SK-N-SH (cell line): ENCODE data around the gene ZKSCAN3. TPM values are rescaled to one million over a fixed set of nuclear protein-coding genes. Genes with fewer than 3 reads are reported as not detected.

Experiments
- CTCF ChIA-PET: fragments of 300-600, 350-600 bp; formaldehyde crosslinking; extraction: SDS; loops from one replicate; lab custom pipeline; 2021; lab: Yijun Ruan, JAX
- POLR2A ChIA-PET: fragments of 350-600 bp; sonication (Branson Sonifier 250); formaldehyde crosslinking; extraction: SDS; loops from one replicate; lab custom pipeline; 2020; ENCODE audit warnings: antibody characterized with exemption, inconsistent platforms; lab: Yijun Ruan, JAX
- DNase-seq: peaks from one replicate; pipeline ENCODE4 v3.0.0; 2012
- H2AFZ ChIP-seq: fragments of 200-600 bp; sonication (generic); 2 replicates; pipeline ENCODE4 v1.8.1; 2016; ENCODE audit warnings: antibody characterized with exemption, mild to moderate bottlenecking, low read depth
- H3F3A ChIP-seq: fragments of 200-600 bp; sonication (generic); replicated peaks from 2 replicates; pipeline ENCODE3; 2016; ENCODE audit warnings: antibody characterized with exemption, mild to moderate bottlenecking; ENCODE audit not compliant: insufficient read depth
- H3K27ac ChIP-seq, 2 experiments: fragments of 200-500 bp in 1 of 2; fragments of 200-600 bp in 1 of 2; sonication (Bioruptor generic) in 1 of 2; sonication (generic), shearing (Covaris generic) in 1 of 2; 2 replicates each; pipeline versions ENCODE4 v1.5.1 to v1.6.1; 2014 to 2016; ENCODE audit warnings: low read depth in 2 of 2, inconsistent platforms in 1 of 2, low read length in 1 of 2, mild to moderate bottlenecking in 1 of 2, mixed read lengths in 1 of 2
- H3K27me3 ChIP-seq: fragments of 200-600 bp; sonication (generic), shearing (Covaris generic); 2 replicates; pipeline ENCODE4 v1.6.1; 2016; ENCODE audit warnings: mixed run types; ENCODE audit not compliant: insufficient read depth
- H3K36me3 ChIP-seq, 2 experiments: fragments of 200-500 bp in 1 of 2; fragments of 200-600 bp in 1 of 2; sonication (Bioruptor generic) in 1 of 2; sonication (generic) in 1 of 2; replicated peaks in 1 of 2; 2 replicates each; pipeline versions ENCODE3 to v1.5.1; 2014 to 2016; ENCODE audit warnings: low read length in 1 of 2, mild to moderate bottlenecking in 1 of 2; ENCODE audit not compliant: insufficient read depth in 2 of 2, control insufficient read depth in 1 of 2
- H3K4me1 ChIP-seq, 2 experiments: fragments of 200-500 bp in 1 of 2; fragments of 200-600 bp in 1 of 2; sonication (Bioruptor generic) in 1 of 2; sonication (generic), shearing (Covaris generic) in 1 of 2; 2 replicates each; pipeline versions ENCODE4 v1.5.1 to v1.6.1; 2014 to 2016; ENCODE audit warnings: low read depth in 1 of 2, low read length in 1 of 2, mixed run types in 1 of 2; ENCODE audit not compliant: insufficient read depth in 2 of 2, control insufficient read depth in 1 of 2
- H3K4me2 ChIP-seq: fragments of 200-600 bp; sonication (generic), shearing (Covaris generic); 2 replicates; pipeline ENCODE4 v1.6.1; 2017; ENCODE audit warnings: mixed run types
- H3K4me3 ChIP-seq, 2 experiments: fragments of 200-500 bp in 1 of 2; fragments of 200-600 bp in 1 of 2; sonication (Bioruptor generic) in 1 of 2; sonication (generic), shearing (Covaris generic) in 1 of 2; 2 replicates each; pipeline versions ENCODE4 v1.5.1 to v1.8.1; 2014 to 2016; ENCODE audit warnings: low read depth in 2 of 2, inconsistent platforms in 1 of 2, low read length in 1 of 2, mild to moderate bottlenecking in 1 of 2, mixed read lengths in 1 of 2, moderate library complexity in 1 of 2
- H3K79me2 ChIP-seq: fragments of 200-600 bp; sonication (generic); 2 replicates; pipeline ENCODE4 v1.8.1; 2017; ENCODE audit warnings: mild to moderate bottlenecking; ENCODE audit not compliant: insufficient read depth
- H3K9ac ChIP-seq: fragments of 200-600 bp; sonication (generic); 2 replicates; pipeline ENCODE4 v1.6.1; 2017; ENCODE audit warnings: mixed run types
- H3K9me2 ChIP-seq: fragments of 200-600 bp; sonication (generic); 2 replicates; pipeline ENCODE4 v1.6.1; 2017; ENCODE audit warnings: mixed run types
- H3K9me3 ChIP-seq: fragments of 200-600 bp; sonication (generic); 2 replicates; pipeline ENCODE4 v1.6.1; 2017; ENCODE audit warnings: mixed run types, mild to moderate bottlenecking, moderate library complexity
- H4K20me1 ChIP-seq: fragments of 200-600 bp; sonication (generic); 2 replicates; pipeline ENCODE4 v1.6.1; 2017; ENCODE audit warnings: mild to moderate bottlenecking, mixed run types; ENCODE audit not compliant: insufficient read depth
- EP300 ChIP-seq, 2 experiments: IDR thresholded peaks; 2 replicates each; pipeline versions ENCODE4 v1.4.0 to v1.6.1; 2012; ENCODE audit warnings: borderline replicate concordance in 1 of 2, low read depth in 1 of 2, low read length in 1 of 2
- EZH2phosphoT487 ChIP-seq: fragments of 200-600 bp; sonication (generic); IDR thresholded peaks from 2 replicates; pipeline ENCODE4 v1.6.1; 2017; ENCODE audit warnings: low read depth, mixed run types, mild to moderate bottlenecking, antibody characterized with exemption, moderate library complexity, borderline replicate concordance
- FOXJ3 ChIP-seq: sonication (generic); formaldehyde crosslinking; IDR thresholded peaks from 2 replicates; pipeline ENCODE4 v1.5.1; 2020; ENCODE audit warnings: mild to moderate bottlenecking, missing genetic modification reagents
- GABPA ChIP-seq: IDR thresholded peaks from 2 replicates; pipeline ENCODE4 v1.4.0; 2012; ENCODE audit warnings: low read depth, mild to moderate bottlenecking
- GATA2 ChIP-seq: sonication (generic); formaldehyde crosslinking; IDR thresholded peaks from 2 replicates; pipeline ENCODE4 v1.5.0; 2020; ENCODE audit warnings: mild to moderate bottlenecking, missing genetic modification reagents
- JUND ChIP-seq: IDR thresholded peaks from 2 replicates; pipeline ENCODE4 v1.4.0; 2012
- MEF2A ChIP-seq: IDR thresholded peaks from 2 replicates; pipeline ENCODE4 v1.4.0; 2012; ENCODE audit warnings: low read depth, borderline replicate concordance
- MXI1 ChIP-seq: IDR thresholded peaks from 2 replicates; pipeline ENCODE4 v1.6.1; 2012; ENCODE audit warnings: mild to moderate bottlenecking, low read depth, low read length, improper control_type of control experiment
- NFIC ChIP-seq: IDR thresholded peaks from 2 replicates; pipeline ENCODE4 v1.4.0; 2012; ENCODE audit warnings: borderline replicate concordance
- NRF1 ChIP-seq: IDR thresholded peaks from 2 replicates; pipeline ENCODE4 v1.6.1; 2012; ENCODE audit warnings: low read depth, mild to moderate bottlenecking, low read length
- RAD21 ChIP-seq: IDR thresholded peaks from 2 replicates; pipeline ENCODE4 v1.6.1; 2012; ENCODE audit warnings: mild to moderate bottlenecking, low read length
- SMC3 ChIP-seq: IDR thresholded peaks from 2 replicates; pipeline ENCODE4 v1.6.1; 2012; ENCODE audit warnings: low read depth, low read length, improper control_type of control experiment
- TAF1 ChIP-seq: IDR thresholded peaks from 2 replicates; pipeline ENCODE4 v1.6.1; 2012; ENCODE audit warnings: low read depth, mild to moderate bottlenecking, low read length, moderate library complexity, borderline replicate concordance
- WGBS: methylation state at CpG from one replicate; pipeline ENCODE4 v1.1.6; 2017; ENCODE audit warnings: low lambda C conversion rate; 5-methylcytosine and 5-hydroxymethylcytosine counted together
- polyA plus RNA-seq, 3 experiments: library from polyadenylated mRNA; depleted of rRNA; stranded (reverse); fragments of >200 nt; gene quantifications; 2 replicates each; pipeline ENCODE4 v1.2.3, GENCODE V29; 2012
- TF ChIP-seq, protein P1 (sequence below): fragments of 150-350 bp; IDR thresholded peaks from 2 replicates; pipeline ENCODE4 v1.6.1; 2016; ENCODE audit warnings: mild to moderate bottlenecking, low read depth, low read length
- TF ChIP-seq, protein P2 (sequence below): IDR thresholded peaks from 2 replicates; pipeline ENCODE4; 2012
- TF ChIP-seq, protein P3 (sequence below): fragments of 150-350 bp; IDR thresholded peaks from 2 replicates; pipeline ENCODE4 v1.6.1; 2017; ENCODE audit warnings: antibody characterized with exemption, low read length, low read depth, borderline replicate concordance
- TF ChIP-seq, protein P4 (sequence below): IDR thresholded peaks from 2 replicates; pipeline ENCODE4 v1.4.0; 2012; ENCODE audit warnings: low read depth, borderline replicate concordance
- TF ChIP-seq, protein P5 (sequence below): IDR thresholded peaks from 2 replicates; pipeline ENCODE4 v1.6.1; 2012; ENCODE audit warnings: mild to moderate bottlenecking, low read depth, low read length, moderate library complexity

Gene ZKSCAN3
- polyA plus RNA-seq, 1 of the 3 experiments (the other 2 are of a cell fraction) = 2.6 TPM

DNA sequence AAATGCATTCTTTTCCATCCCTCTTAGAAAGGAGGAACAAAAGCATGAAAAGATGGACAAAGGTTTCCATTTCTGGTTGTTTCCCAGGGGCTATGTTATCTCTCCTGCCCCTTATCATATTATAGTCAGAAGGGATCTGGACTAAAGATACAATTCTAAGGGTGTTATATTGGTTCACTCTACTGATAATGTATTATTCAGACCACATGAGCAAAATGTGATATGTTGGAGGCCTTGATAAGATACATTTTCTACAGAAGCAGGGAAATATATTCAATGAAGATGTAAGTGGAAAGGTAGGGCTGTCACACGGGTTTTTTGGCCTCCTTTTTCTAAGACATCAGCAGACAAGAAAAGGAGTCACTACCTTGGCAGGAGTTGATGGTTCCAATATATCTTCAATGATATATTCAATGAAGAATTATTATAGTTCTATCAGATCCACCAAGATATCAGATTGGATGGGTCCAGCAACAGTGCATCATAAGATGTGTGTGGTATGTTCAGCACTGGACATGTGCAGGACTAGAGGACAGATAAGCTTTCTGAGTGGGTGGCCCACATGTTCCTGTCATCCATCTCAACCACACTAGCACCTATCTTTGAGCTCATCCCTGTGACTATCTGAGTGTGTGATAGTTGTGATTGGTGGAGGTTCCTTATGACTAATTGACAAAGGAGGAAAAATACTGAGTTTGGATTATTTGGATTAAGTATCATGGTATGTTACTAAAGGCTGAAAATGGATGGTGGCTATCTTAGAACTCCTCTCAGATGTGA is 5.7 kb upstream of the ZKSCAN3 start (continued):
- TF ChIP-seq JUND = no peak
- no peak for TF ChIP-seq NFIC

DNA sequence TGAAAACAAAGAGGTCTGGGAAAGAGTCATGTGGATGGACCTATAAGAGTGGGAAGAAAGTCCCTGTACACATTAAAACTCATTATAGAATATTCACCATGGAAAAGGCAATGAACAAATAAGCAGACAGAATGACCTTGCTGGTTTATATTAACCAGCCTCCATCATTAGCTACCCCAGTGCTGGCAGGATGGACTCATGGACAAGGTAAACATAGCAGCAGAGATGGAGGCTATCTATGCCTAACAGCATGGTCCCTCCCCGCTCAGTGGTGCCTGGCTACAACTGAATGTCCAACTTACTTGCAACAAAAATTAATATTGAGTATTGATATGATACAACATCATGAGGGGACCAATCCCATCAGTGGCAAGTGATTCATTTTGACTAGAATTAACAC is 4.5 kb upstream of the ZKSCAN3 start:
- no peak overlapping the region for H2AFZ ChIP-seq
- H3K27me3 ChIP-seq = peaks cover 6% of the 10 kb centered on the region; the same call in 1 of the 2 replicates
- H3K9me2 ChIP-seq = no peaks in the 10 kb centered on the region
- H3K4me2 ChIP-seq = no peak overlapping the region
- 78% methylated on average over 1 of the region's 1 CpG for WGBS
- H4K20me1 ChIP-seq = no peaks in the 10 kb centered on the region
- no peak overlapping the region for H3K9ac ChIP-seq
- POLR2A ChIA-PET = interaction anchor here (1.0 kb wide), 1 partner anchor 13 kb away, joined by 3 read pairs; no protein-coding TSS in a partner anchor
- H3K27ac ChIP-seq = no peak overlapping the region
- no peak overlapping the region for H3K4me3 ChIP-seq
- CTCF ChIA-PET = interaction anchor here (0.6 kb wide), 1 partner anchor 78 kb away, joined by 3 read pairs; the partner anchor contains the start of gene ZSCAN26
- H3F3A ChIP-seq = peaks cover 4% of the 10 kb centered on the region
- no peaks in the 10 kb centered on the region for H3K36me3 ChIP-seq
- peaks cover 4% of the 10 kb centered on the region; the same call in 1 of the 2 replicates for H3K79me2 ChIP-seq
- H3K9me3 ChIP-seq = no peaks in the 10 kb centered on the region
- no peaks in the 10 kb centered on the region; a peak in 1 of 4 replicates for H3K4me1 ChIP-seq
- no peak for DNase-seq
- TF ChIP-seq, protein P1, sequence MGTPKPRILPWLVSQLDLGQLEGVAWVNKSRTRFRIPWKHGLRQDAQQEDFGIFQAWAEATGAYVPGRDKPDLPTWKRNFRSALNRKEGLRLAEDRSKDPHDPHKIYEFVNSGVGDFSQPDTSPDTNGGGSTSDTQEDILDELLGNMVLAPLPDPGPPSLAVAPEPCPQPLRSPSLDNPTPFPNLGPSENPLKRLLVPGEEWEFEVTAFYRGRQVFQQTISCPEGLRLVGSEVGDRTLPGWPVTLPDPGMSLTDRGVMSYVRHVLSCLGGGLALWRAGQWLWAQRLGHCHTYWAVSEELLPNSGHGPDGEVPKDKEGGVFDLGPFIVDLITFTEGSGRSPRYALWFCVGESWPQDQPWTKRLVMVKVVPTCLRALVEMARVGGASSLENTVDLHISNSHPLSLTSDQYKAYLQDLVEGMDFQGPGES = no peak
- TF ChIP-seq NRF1 (no peak), JUND (no peak), SMC3 (no peak), MXI1 (no peak), MEF2A (no peak), TAF1 (no peak), RAD21 (no peak), EP300 (IDR thresholded peaks at IDR 0.05; ENCODE audit: borderline replicate concordance in 1 of 2, low read depth in 1 of 2, low read length in 1 of 2) (no peak), FOXJ3 (CRISPR knock-in tag) (no peak), NFIC (no peak), GATA2 (CRISPR knock-in tag) (no peak), GABPA (no peak), EZH2phosphoT487 (no peak)
- TF ChIP-seq, protein P2, sequence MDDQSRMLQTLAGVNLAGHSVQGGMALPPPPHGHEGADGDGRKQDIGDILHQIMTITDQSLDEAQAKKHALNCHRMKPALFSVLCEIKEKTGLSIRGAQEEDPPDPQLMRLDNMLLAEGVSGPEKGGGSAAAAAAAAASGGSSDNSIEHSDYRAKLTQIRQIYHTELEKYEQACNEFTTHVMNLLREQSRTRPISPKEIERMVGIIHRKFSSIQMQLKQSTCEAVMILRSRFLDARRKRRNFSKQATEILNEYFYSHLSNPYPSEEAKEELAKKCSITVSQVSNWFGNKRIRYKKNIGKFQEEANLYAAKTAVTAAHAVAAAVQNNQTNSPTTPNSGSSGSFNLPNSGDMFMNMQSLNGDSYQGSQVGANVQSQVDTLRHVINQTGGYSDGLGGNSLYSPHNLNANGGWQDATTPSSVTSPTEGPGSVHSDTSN = no peak
- TF ChIP-seq, protein P3, sequence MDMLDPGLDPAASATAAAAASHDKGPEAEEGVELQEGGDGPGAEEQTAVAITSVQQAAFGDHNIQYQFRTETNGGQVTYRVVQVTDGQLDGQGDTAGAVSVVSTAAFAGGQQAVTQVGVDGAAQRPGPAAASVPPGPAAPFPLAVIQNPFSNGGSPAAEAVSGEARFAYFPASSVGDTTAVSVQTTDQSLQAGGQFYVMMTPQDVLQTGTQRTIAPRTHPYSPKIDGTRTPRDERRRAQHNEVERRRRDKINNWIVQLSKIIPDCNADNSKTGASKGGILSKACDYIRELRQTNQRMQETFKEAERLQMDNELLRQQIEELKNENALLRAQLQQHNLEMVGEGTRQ = no peak
- TF ChIP-seq, protein P4, sequence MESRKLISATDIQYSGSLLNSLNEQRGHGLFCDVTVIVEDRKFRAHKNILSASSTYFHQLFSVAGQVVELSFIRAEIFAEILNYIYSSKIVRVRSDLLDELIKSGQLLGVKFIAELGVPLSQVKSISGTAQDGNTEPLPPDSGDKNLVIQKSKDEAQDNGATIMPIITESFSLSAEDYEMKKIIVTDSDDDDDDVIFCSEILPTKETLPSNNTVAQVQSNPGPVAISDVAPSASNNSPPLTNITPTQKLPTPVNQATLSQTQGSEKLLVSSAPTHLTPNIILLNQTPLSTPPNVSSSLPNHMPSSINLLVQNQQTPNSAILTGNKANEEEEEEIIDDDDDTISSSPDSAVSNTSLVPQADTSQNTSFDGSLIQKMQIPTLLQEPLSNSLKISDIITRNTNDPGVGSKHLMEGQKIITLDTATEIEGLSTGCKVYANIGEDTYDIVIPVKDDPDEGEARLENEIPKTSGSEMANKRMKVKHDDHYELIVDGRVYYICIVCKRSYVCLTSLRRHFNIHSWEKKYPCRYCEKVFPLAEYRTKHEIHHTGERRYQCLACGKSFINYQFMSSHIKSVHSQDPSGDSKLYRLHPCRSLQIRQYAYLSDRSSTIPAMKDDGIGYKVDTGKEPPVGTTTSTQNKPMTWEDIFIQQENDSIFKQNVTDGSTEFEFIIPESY = no peak
- TF ChIP-seq, protein P5, sequence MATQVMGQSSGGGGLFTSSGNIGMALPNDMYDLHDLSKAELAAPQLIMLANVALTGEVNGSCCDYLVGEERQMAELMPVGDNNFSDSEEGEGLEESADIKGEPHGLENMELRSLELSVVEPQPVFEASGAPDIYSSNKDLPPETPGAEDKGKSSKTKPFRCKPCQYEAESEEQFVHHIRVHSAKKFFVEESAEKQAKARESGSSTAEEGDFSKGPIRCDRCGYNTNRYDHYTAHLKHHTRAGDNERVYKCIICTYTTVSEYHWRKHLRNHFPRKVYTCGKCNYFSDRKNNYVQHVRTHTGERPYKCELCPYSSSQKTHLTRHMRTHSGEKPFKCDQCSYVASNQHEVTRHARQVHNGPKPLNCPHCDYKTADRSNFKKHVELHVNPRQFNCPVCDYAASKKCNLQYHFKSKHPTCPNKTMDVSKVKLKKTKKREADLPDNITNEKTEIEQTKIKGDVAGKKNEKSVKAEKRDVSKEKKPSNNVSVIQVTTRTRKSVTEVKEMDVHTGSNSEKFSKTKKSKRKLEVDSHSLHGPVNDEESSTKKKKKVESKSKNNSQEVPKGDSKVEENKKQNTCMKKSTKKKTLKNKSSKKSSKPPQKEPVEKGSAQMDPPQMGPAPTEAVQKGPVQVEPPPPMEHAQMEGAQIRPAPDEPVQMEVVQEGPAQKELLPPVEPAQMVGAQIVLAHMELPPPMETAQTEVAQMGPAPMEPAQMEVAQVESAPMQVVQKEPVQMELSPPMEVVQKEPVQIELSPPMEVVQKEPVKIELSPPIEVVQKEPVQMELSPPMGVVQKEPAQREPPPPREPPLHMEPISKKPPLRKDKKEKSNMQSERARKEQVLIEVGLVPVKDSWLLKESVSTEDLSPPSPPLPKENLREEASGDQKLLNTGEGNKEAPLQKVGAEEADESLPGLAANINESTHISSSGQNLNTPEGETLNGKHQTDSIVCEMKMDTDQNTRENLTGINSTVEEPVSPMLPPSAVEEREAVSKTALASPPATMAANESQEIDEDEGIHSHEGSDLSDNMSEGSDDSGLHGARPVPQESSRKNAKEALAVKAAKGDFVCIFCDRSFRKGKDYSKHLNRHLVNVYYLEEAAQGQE = no peak
